ENCODE measurements around the gene STK33.

GRCh38 chr11:8357891-8358566 is 236.0 kb downstream of the STK33 start:
- TF ChIP-seq CTCF (conservative IDR thresholded peaks at IDR 0.05) (no peak), EZH2 (IDR thresholded peaks at IDR 0.05; ENCODE audit: low read depth) (no peak)
